ENCODE measurements around the gene DUSP3.

The DUSP3 gene

GRCh38 chr17:43780135-43780534 is 1.4 kb upstream of the DUSP3 start, which contains the start of gene CFAP97D1:
Gene CFAP97D1, plus strand, starts transcription at chr17:43780435. Its CDS starts 28 bp downstream, at chr17:43780463.
- Histone ChIP-seq H3K79me2 (ENCODE audit: low read length) (no peaks in the 10 kb centered on the region), H4K20me1 (ENCODE audit: insufficient read depth, low read length) (no peaks in the 10 kb centered on the region), H3K4me1 (ENCODE audit: low read length) (peaks cover 5% of the 10 kb centered on the region), H2AFZ (ENCODE audit: low read depth, low read length) (peak within 1 kb of the TSS; percentile 92), H3K9me3 (ENCODE audit: insufficient read depth, low read length) (no peaks in the 10 kb centered on the region), H3K9ac (ENCODE audit: low read length) (peak within 1 kb of the TSS; percentile 73), H3K36me3 (replicated peaks; ENCODE audit: low read depth, low read length) (peaks cover 3% of the 10 kb centered on the region), H3K4me2 (ENCODE audit: low read length) (peak within 1 kb of the TSS; percentile 99), H3K4me3 (ENCODE audit: low read length) (peak within 1 kb of the TSS; percentile 95), H3K27me3 (ENCODE audit: low read depth, low read length) (peaks cover 37% of the 10 kb centered on the region), H3K27ac (ENCODE audit: low read length) (no peak within 1 kb of the TSS)
- TF ChIP-seq EZH2phosphoT487 (IDR thresholded peaks at IDR 0.05; ENCODE audit: low read depth) (no peak), CTCF (IDR thresholded peaks at IDR 0.05; ENCODE audit: low read depth, low read length) (no peak)

GRCh38 chr17:43779145-43780125 is 658 bp upstream of the DUSP3 start:
- no peak overlapping the region for H3K27ac ChIP-seq (ENCODE audit: low read length)
- H3K27me3 ChIP-seq (ENCODE audit: low read depth, low read length): peaks cover 34% of the 10 kb centered on the region
- H3K79me2 ChIP-seq (ENCODE audit: low read length): no peaks in the 10 kb centered on the region
- H3K4me1 ChIP-seq (ENCODE audit: low read length): peaks cover 5% of the 10 kb centered on the region
- peak overlapping the region; percentile 92 for H2AFZ ChIP-seq (ENCODE audit: low read depth, low read length)
- no peaks in the 10 kb centered on the region for H4K20me1 ChIP-seq (ENCODE audit: insufficient read depth, low read length)
- no peak for TF ChIP-seq EZH2phosphoT487 (IDR thresholded peaks at IDR 0.05; ENCODE audit: low read depth)
- peak; percentile 28; the same call in 1 of the 2 replicates for TF ChIP-seq CTCF (IDR thresholded peaks at IDR 0.05; ENCODE audit: low read depth, low read length)
- peak overlapping the region; percentile 95 for H3K4me3 ChIP-seq (ENCODE audit: low read length)
- no peaks in the 10 kb centered on the region for H3K9me3 ChIP-seq (ENCODE audit: insufficient read depth, low read length)
- H3K9ac ChIP-seq (ENCODE audit: low read length): peak overlapping the region; percentile 73
- peak overlapping the region; percentile 99 for H3K4me2 ChIP-seq (ENCODE audit: low read length)
- H3K36me3 ChIP-seq (replicated peaks; ENCODE audit: low read depth, low read length): peaks cover 4% of the 10 kb centered on the region

- no peak for TF ChIP-seq EZH2phosphoT487 (IDR thresholded peaks at IDR 0.05; ENCODE audit: low read depth)
- no peak for TF ChIP-seq CTCF (IDR thresholded peaks at IDR 0.05; ENCODE audit: low read depth, low read length)
- H3K36me3 ChIP-seq (replicated peaks; ENCODE audit: low read depth, low read length): peaks cover 16% of the 10 kb centered on the region
- H4K20me1 ChIP-seq (ENCODE audit: insufficient read depth, low read length): no peaks in the 10 kb centered on the region
Observed at GRCh38 chr17:43774304-43775250, 4.2 kb downstream of the DUSP3 start.

More at GRCh38 chr17:43774304-43775250, 4.2 kb downstream of the DUSP3 start:
- peaks cover 3% of the 10 kb centered on the region for H3K27me3 ChIP-seq (ENCODE audit: low read depth, low read length)
- no peak overlapping the region for H2AFZ ChIP-seq (ENCODE audit: low read depth, low read length)
- H3K79me2 ChIP-seq (ENCODE audit: low read length): no peaks in the 10 kb centered on the region
- no peak overlapping the region for H3K27ac ChIP-seq (ENCODE audit: low read length)
- H3K9me3 ChIP-seq (ENCODE audit: insufficient read depth, low read length): no peaks in the 10 kb centered on the region
- no peak overlapping the region for H3K4me2 ChIP-seq (ENCODE audit: low read length)
- no peak overlapping the region for H3K4me3 ChIP-seq (ENCODE audit: low read length)
- H3K4me1 ChIP-seq (ENCODE audit: low read length): peaks cover 5% of the 10 kb centered on the region
- H3K9ac ChIP-seq (ENCODE audit: low read length): no peak overlapping the region
